ENCODE results near the gene AMPH. TPM values are rescaled to one million over a fixed set of nuclear protein-coding genes. Genes with fewer than 3 reads are reported as not detected.

AMPH gene
- total RNA-seq, 1 experiment from 2014 or later, result not detected

DNA sequence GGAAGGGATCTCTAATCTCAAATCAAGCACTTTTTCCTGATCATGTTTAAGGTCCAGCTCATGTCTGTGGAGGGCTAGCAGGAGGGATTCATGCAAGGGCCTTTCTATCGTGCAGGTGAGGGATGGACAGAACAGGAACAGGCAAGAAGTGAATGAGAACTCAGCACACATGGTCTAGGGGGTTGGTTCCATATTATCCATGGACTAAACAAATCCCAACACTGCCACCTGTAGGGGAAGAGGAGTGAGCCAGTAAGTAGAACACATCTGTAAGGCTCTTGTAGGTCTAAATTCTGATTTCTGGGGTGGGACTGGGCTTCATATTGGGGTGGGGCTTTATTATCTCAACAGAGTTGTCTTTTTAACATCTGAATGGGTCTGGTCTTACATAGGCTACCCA is 219.8 kb downstream of the AMPH start:
- no TSS peak for BruUV-seq (replicated peaks)

DNA sequence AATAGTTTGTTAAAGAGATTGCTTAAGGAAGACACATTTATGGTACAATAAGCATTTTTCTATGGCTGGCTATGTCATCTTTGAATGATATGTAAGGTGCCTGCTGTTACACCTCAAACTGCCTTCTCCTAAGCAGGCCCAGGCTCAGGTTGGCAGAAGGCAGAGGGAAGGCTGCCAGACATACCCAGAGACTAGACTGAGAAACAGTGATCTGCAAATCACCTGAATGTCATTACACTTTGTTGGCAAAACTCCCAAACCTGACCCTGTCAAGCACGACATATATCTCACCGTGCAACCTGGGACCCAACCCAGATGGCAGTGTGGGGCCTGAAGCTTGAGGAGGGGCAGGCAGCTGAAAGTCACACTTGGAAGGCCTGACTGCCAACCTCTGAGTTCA is 221.1 kb downstream of the AMPH start:
- H3K36me3 ChIP-seq (ENCODE audit: low read depth, low read length), result no peaks in the 10 kb centered on the region
- no peaks in the 10 kb centered on the region for H4K20me1 ChIP-seq (ENCODE audit: low read length)
- no peaks in the 10 kb centered on the region for H3K27me3 ChIP-seq (ENCODE audit: low read length)
- H3F3A ChIP-seq (ENCODE audit: low read length, unreplicated experiment), result no peaks in the 10 kb centered on the region
- H3K9ac ChIP-seq (ENCODE audit: low read length), result no peak overlapping the region
- no peak overlapping the region for H3K4me2 ChIP-seq (ENCODE audit: low read length)
- H3K4me3 ChIP-seq (ENCODE audit: low read length), result no peak overlapping the region
- CTCF ChIA-PET, result no interaction called here
- intact Hi-C loops (cut with micrococcal nuclease), result no loop called here
- H3K9me2 ChIP-seq (replicated peaks; ENCODE audit: low read length), result no peaks in the 10 kb centered on the region
- no peak for TF ChIP-seq EZH2 (IDR thresholded peaks at IDR 0.05; ENCODE audit: low read length, unreplicated experiment)
- no peak for TF ChIP-seq EZH2phosphoT487 (IDR thresholded peaks at IDR 0.05; ENCODE audit: borderline replicate concordance, low read length)
- TF ChIP-seq, protein P1, sequence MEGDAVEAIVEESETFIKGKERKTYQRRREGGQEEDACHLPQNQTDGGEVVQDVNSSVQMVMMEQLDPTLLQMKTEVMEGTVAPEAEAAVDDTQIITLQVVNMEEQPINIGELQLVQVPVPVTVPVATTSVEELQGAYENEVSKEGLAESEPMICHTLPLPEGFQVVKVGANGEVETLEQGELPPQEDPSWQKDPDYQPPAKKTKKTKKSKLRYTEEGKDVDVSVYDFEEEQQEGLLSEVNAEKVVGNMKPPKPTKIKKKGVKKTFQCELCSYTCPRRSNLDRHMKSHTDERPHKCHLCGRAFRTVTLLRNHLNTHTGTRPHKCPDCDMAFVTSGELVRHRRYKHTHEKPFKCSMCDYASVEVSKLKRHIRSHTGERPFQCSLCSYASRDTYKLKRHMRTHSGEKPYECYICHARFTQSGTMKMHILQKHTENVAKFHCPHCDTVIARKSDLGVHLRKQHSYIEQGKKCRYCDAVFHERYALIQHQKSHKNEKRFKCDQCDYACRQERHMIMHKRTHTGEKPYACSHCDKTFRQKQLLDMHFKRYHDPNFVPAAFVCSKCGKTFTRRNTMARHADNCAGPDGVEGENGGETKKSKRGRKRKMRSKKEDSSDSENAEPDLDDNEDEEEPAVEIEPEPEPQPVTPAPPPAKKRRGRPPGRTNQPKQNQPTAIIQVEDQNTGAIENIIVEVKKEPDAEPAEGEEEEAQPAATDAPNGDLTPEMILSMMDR (conservative IDR thresholded peaks at IDR 0.05; ENCODE audit: low read depth, low read length), result no peak
- BruUV-seq (replicated peaks), result no TSS peak
- H3K27ac ChIP-seq (ENCODE audit: low read length), result no peak overlapping the region
- H3K79me2 ChIP-seq (ENCODE audit: low read length), result no peaks in the 10 kb centered on the region
- H2AFZ ChIP-seq (ENCODE audit: low read length), result no peak overlapping the region
- H3K9me3 ChIP-seq (ENCODE audit: low read length), result no peaks in the 10 kb centered on the region
- POLR2A ChIA-PET (ENCODE audit: unreplicated experiment), result no interaction called here
- no peaks in the 10 kb centered on the region for H3K4me1 ChIP-seq (ENCODE audit: insufficient read depth, low read length)
- ATAC-seq (no peak), DNase-seq (no peak)

More for the DNA sequence above, 219.8 kb downstream of the AMPH start:
- no peaks in the 10 kb centered on the region for H3K9me3 ChIP-seq (ENCODE audit: low read length)
- ChIA-PET POLR2A (ENCODE audit: unreplicated experiment) (no interaction called here), CTCF (interaction anchor here (0.6 kb wide), 1 partner anchor 38 kb away, joined by 3 read pairs; no protein-coding TSS in a partner anchor)
- no peaks in the 10 kb centered on the region for H3K9me2 ChIP-seq (replicated peaks; ENCODE audit: low read length)
- H3K4me2 ChIP-seq (ENCODE audit: low read length), result no peak overlapping the region
- ATAC-seq (no peak), DNase-seq (peak; percentile 32)
- H3K27me3 ChIP-seq (ENCODE audit: low read length), result no peaks in the 10 kb centered on the region
- no peaks in the 10 kb centered on the region for H3K79me2 ChIP-seq (ENCODE audit: low read length)
- H4K20me1 ChIP-seq (ENCODE audit: low read length), result no peaks in the 10 kb centered on the region
- no peak overlapping the region for H3K4me3 ChIP-seq (ENCODE audit: low read length)
- no peaks in the 10 kb centered on the region for H3K4me1 ChIP-seq (ENCODE audit: insufficient read depth, low read length)
- no peak overlapping the region for H3K27ac ChIP-seq (ENCODE audit: low read length)
- no peak for TF ChIP-seq EZH2phosphoT487 (IDR thresholded peaks at IDR 0.05; ENCODE audit: borderline replicate concordance, low read length)
- TF ChIP-seq, protein P1 (conservative IDR thresholded peaks at IDR 0.05; ENCODE audit: low read depth, low read length), result peak; percentile 50
- no peak overlapping the region for H2AFZ ChIP-seq (ENCODE audit: low read length)
- intact Hi-C loops (cut with micrococcal nuclease), result no loop called here
- no peak overlapping the region for H3K9ac ChIP-seq (ENCODE audit: low read length)
- no peaks in the 10 kb centered on the region for H3F3A ChIP-seq (ENCODE audit: low read length, unreplicated experiment)
- no peaks in the 10 kb centered on the region for H3K36me3 ChIP-seq (ENCODE audit: low read depth, low read length)

DNA sequence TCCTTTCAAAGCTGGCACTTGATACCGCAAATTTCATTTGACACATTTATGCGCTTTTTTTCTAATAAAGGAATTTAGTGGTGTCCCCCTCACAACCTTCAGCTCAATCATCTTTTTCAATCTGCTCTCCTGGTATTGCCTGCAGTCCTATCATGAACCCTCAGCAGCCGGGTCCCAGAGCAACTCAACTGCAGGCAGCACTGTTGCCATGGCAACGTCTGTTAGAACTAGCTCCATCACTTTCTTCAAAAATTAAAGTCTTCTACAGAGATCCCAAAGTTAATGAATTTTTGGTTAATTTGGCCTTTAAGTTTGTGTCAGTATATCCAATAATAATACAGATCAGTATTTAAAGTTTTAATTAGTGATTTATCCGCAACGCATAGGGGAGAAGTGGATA is 221.6 kb downstream of the AMPH start:
- CTCF ChIA-PET, result no interaction called here

More for the DNA sequence above, 221.6 kb downstream of the AMPH start:
- Histone ChIP-seq H3K27ac (ENCODE audit: low read length) (no peak overlapping the region), H3F3A (ENCODE audit: low read length, unreplicated experiment) (no peaks in the 10 kb centered on the region), H4K20me1 (ENCODE audit: low read length) (no peaks in the 10 kb centered on the region), H3K9ac (ENCODE audit: low read length) (no peak overlapping the region), H2AFZ (ENCODE audit: low read length) (no peak overlapping the region), H3K79me2 (ENCODE audit: low read length) (no peaks in the 10 kb centered on the region), H3K36me3 (ENCODE audit: low read depth, low read length) (no peaks in the 10 kb centered on the region), H3K4me3 (ENCODE audit: low read length) (no peak overlapping the region), H3K27me3 (ENCODE audit: low read length) (no peaks in the 10 kb centered on the region), H3K9me3 (ENCODE audit: low read length) (no peaks in the 10 kb centered on the region), H3K9me2 (replicated peaks; ENCODE audit: low read length) (no peaks in the 10 kb centered on the region), H3K4me1 (ENCODE audit: insufficient read depth, low read length) (no peaks in the 10 kb centered on the region), H3K4me2 (ENCODE audit: low read length) (no peak overlapping the region)
- ATAC-seq, result no peak
- POLR2A ChIA-PET (ENCODE audit: unreplicated experiment), result no interaction called here
- TF ChIP-seq, protein P1 (conservative IDR thresholded peaks at IDR 0.05; ENCODE audit: low read depth, low read length), result no peak
- TF ChIP-seq EZH2phosphoT487 (IDR thresholded peaks at IDR 0.05; ENCODE audit: borderline replicate concordance, low read length), result no peak
- TF ChIP-seq EZH2 (IDR thresholded peaks at IDR 0.05; ENCODE audit: low read length, unreplicated experiment), result no peak
- BruUV-seq (replicated peaks), result no TSS peak
- DNase-seq, result no peak
- intact Hi-C loops (cut with micrococcal nuclease), result no loop called here
